Prostate gland (tissue), 2 donors: ENCODE measurements around the gene NDOR1. TPM values are rescaled to one million over a fixed set of nuclear protein-coding genes. Genes with fewer than 3 reads are reported as not detected.

Source experiments
- DNase-seq: peaks from one replicate; pipeline ENCODE4 v3.0.0-alpha.2; 2019; ENCODE audit warnings: low spot score
- H3K27ac ChIP-seq, 2 donors: fragments of 200-600 bp; sonication (generic); 2 replicates each; pipeline ENCODE4 v1.5.1; 2017 to 2019
- H3K27me3 ChIP-seq: fragments of 200-600 bp; sonication (generic); replicated peaks from 2 replicates; pipeline ENCODE4 v1.5.1; 2019; ENCODE audit not compliant: insufficient read depth
- H3K36me3 ChIP-seq, 2 donors: fragments of 200-600 bp; sonication (generic); 1 replicate in 1 of 2; 2 replicates in 1 of 2; pipeline versions ENCODE4 v1.5.1 to v1.8.1; 2017 to 2019
- H3K4me1 ChIP-seq: fragments of 200-600 bp; sonication (generic); replicated peaks from 2 replicates; pipeline ENCODE4 v1.5.1; 2019
- H3K4me3 ChIP-seq, 2 donors: fragments of 200-600 bp; sonication (generic); 2 replicates each; pipeline ENCODE4 v1.5.1; 2017 to 2019
- H3K9me3 ChIP-seq: fragments of 200-600 bp; sonication (generic); 2 replicates; pipeline ENCODE4 v1.5.1; 2017
- CTCF ChIP-seq, 4 experiments: fragments of 200-600 bp in 2 of 4; fragments of 450-650 bp in 2 of 4; sonication (generic) in 2 of 4; IDR thresholded peaks; 1 replicate in 3 of 4; 2 replicates in 1 of 4; pipeline ENCODE4 v1.5.1; 2016 to 2019; ENCODE audit warnings: antibody characterized with exemption in 4 of 4, mild to moderate bottlenecking in 2 of 4, moderate library complexity in 2 of 4
- POLR2A ChIP-seq: fragments of 450-650 bp; IDR thresholded peaks from one replicate; pipeline ENCODE4 v1.6.1; 2016; ENCODE audit warnings: antibody characterized with exemption, mild to moderate bottlenecking
- POLR2AphosphoS5 ChIP-seq: sonication (generic); formaldehyde crosslinking; IDR thresholded peaks from one replicate; pipeline ENCODE4 v1.6.1; 2017; ENCODE audit warnings: antibody characterized with exemption
- WGBS: methylation state at CpG from one replicate; pipeline ENCODE4 v1.1.5; 2018; 5-methylcytosine and 5-hydroxymethylcytosine counted together
- intact Hi-C: fragments of 100-400 bp; cut with DNase I; formaldehyde crosslinking; loops from one replicate; pipeline ENCODE4 v1.14.2; 2022
- total RNA-seq, 2 donors: library from RNA; depleted of rRNA; stranded (reverse); fragments of >200 nt; gene quantifications; one replicate each; pipeline ENCODE4 v1.1.0, GENCODE V29; 2016

NDOR1 gene
- total RNA-seq, 2 donors from 2014 or later: 18.5 to 31.9 TPM

GRCh38 chr9:137214620-137215019, 9.1 kb downstream of the NDOR1 start:
- intact Hi-C loops: no loop called here
- WGBS: 96% methylated on average over 19 of the region's 19 CpGs
- H3K4me3 ChIP-seq: no peak overlapping the region
- TF ChIP-seq POLR2AphosphoS5 (no peak), CTCF (IDR thresholded peaks at IDR 0.05) (no peak), POLR2A (no peak)
- peaks cover 5% of the 10 kb centered on the region for H3K4me1 ChIP-seq
- H3K27me3 ChIP-seq: no peaks in the 10 kb centered on the region
- H3K36me3 ChIP-seq: no peaks in the 10 kb centered on the region
- no peak for DNase-seq
- H3K9me3 ChIP-seq: no peaks in the 10 kb centered on the region
- H3K27ac ChIP-seq: no peak overlapping the region

- no peak overlapping the region for H3K4me3 ChIP-seq
- no peak overlapping the region for H3K27ac ChIP-seq
- H3K27me3 ChIP-seq: no peaks in the 10 kb centered on the region
- peaks cover 5% of the 10 kb centered on the region for H3K4me1 ChIP-seq
- H3K9me3 ChIP-seq: no peaks in the 10 kb centered on the region
- 93% methylated on average over 22 of the region's 22 CpGs for WGBS
- no peak for DNase-seq
- intact Hi-C loops: no loop called here
- H3K36me3 ChIP-seq: no peaks in the 10 kb centered on the region
- TF ChIP-seq CTCF (IDR thresholded peaks at IDR 0.05) (no peak), POLR2A (no peak), POLR2AphosphoS5 (no peak)
Measured at GRCh38 chr9:137215196-137215986, 9.9 kb downstream of the NDOR1 start.

- Histone ChIP-seq H3K27ac (peak overlapping the region; percentile 72 to 79), H3K4me3 (no peak overlapping the region), H3K27me3 (no peaks in the 10 kb centered on the region), H3K9me3 (no peaks in the 10 kb centered on the region), H3K4me1 (peaks cover 5% of the 10 kb centered on the region), H3K36me3 (no peaks in the 10 kb centered on the region)
- no peak for TF ChIP-seq CTCF (IDR thresholded peaks at IDR 0.05)
- TF ChIP-seq POLR2A: no peak
- no peak for TF ChIP-seq POLR2AphosphoS5
- 92% methylated on average over 28 of the region's 30 CpGs for WGBS
- intact Hi-C loops: no loop called here
- no peak for DNase-seq
Measured at GRCh38 chr9:137216188-137216965, 10.9 kb downstream of the NDOR1 start.

GRCh38 chr9:137217276-137218211, 12.0 kb downstream of the NDOR1 start:
- peak; percentile 91 for DNase-seq
- H3K9me3 ChIP-seq: no peaks in the 10 kb centered on the region
- H3K27ac ChIP-seq: peak overlapping the region; percentile 72 to 79
- WGBS: 41% methylated on average over 35 of the region's 36 CpGs
- no peaks in the 10 kb centered on the region for H3K27me3 ChIP-seq
- peaks cover 5% of the 10 kb centered on the region for H3K4me1 ChIP-seq
- peak overlapping the region; percentile 20 to 32 for H3K4me3 ChIP-seq
- intact Hi-C loops: no loop called here
- H3K36me3 ChIP-seq: no peaks in the 10 kb centered on the region
- peak in 2 of 4 experiments; percentile 39 to 56 for TF ChIP-seq CTCF (IDR thresholded peaks at IDR 0.05)
- TF ChIP-seq POLR2A: peak; percentile 82
- TF ChIP-seq POLR2AphosphoS5: peak; percentile 90
